Tibial nerve (tissue), 4 donors: ENCODE measurements around the gene IL25.

ENCODE experiments used
- CTCF ChIP-seq, 5 experiments: fragments of 200-600 bp in 3 of 5; fragments of 450-650 bp in 2 of 5; sonication (generic) in 3 of 5; IDR thresholded peaks; one replicate each; pipeline ENCODE4 v1.5.1; 2016 to 2019; ENCODE audit warnings: antibody characterized with exemption in 5 of 5, mild to moderate bottlenecking in 3 of 5, moderate library complexity in 2 of 5
- EP300 ChIP-seq, 2 donors: sonication (generic); formaldehyde crosslinking; IDR thresholded peaks; one replicate each; pipeline ENCODE4 v1.6.1; 2017; ENCODE audit warnings: antibody characterized with exemption in 2 of 2, mild to moderate bottlenecking in 1 of 2
- POLR2A ChIP-seq, 2 donors: fragments of 450-650 bp; IDR thresholded peaks; one replicate each; pipeline ENCODE4 v1.6.1; 2017; ENCODE audit warnings: antibody characterized with exemption in 2 of 2, mild to moderate bottlenecking in 2 of 2, moderate library complexity in 2 of 2

DNA sequence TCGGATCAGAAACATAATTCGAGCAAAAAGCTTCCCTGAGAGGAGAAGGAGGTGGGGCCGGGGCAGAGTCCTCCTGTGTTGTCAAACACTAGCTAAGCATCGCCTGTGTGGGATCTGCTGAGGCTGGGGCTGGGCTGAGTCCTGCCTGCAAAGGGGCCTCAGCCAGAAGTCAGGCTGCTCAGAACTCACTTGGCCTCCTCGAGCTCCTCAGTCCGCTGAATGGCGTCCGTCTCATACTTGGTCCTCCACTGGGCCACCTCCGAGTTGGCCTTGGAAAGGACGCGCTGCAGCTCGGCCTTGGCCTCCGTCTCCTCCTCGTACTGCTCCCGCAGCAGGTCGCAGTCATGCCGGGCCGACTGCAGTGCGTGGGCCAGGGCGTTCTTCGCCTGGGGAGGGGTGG lies 45.4 kb downstream of the IL25 start:
- TF ChIP-seq CTCF (IDR thresholded peaks at IDR 0.05) (no peak), POLR2A (IDR thresholded peaks at IDR 0.05) (no peak), EP300 (IDR thresholded peaks at IDR 0.05) (no peak)
